A673 (cell line): ENCODE measurements around the gene ATG4D. TPM values are rescaled to one million over a fixed set of nuclear protein-coding genes. Genes with fewer than 3 reads are reported as not detected.

Experiments used
- BruUV-seq: library from RNA; stranded (reverse); fragments of 400-500 nt; replicated peaks from 2 replicates; lab custom pipeline; 2021; lab: Mats Ljungman, UMichigan
- CTCF ChIA-PET: fragments of 300-600 bp; sonication (Branson Sonifier 250); formaldehyde crosslinking; loops from one replicate; lab custom pipeline; 2022; ENCODE audit warnings: antibody characterized with exemption; lab: Charles Lee
- POLR2A ChIA-PET: fragments of 300-600 bp; sonication (Branson Sonifier 250); formaldehyde crosslinking; loops from one replicate; lab custom pipeline; 2022; ENCODE audit warnings: antibody characterized with exemption; ENCODE audit not compliant: low non-redundant PET; lab: Charles Lee
- DNase-seq: peaks from one replicate; pipeline ENCODE4 v3.0.0-alpha.2; 2015; ENCODE audit warnings: low spot score
- H3K27ac ChIP-seq: fragments of 200-600 bp; sonication (generic); 2 replicates; pipeline ENCODE4 v1.5.1; 2016; ENCODE audit warnings: mixed run types, low read depth, mild to moderate bottlenecking, mixed read lengths, antibody characterized with exemption, low read length; ENCODE audit not compliant: poor library complexity, severe bottlenecking
- H3K27me3 ChIP-seq: fragments of 200-600 bp; sonication (generic); replicated peaks from 2 replicates; pipeline ENCODE4 v1.6.1; 2017; ENCODE audit warnings: mixed run types, low read depth, mild to moderate bottlenecking, mixed read lengths, antibody characterized with exemption, low read length; ENCODE audit not compliant: insufficient read depth, poor library complexity
- H3K36me3 ChIP-seq: fragments of 200-600 bp; sonication (generic); 2 replicates; pipeline ENCODE4 v1.6.1; 2016; ENCODE audit warnings: mixed run types, mild to moderate bottlenecking, mixed read lengths, antibody characterized with exemption, low read length; ENCODE audit not compliant: insufficient read depth, poor library complexity, severe bottlenecking
- H3K4me1 ChIP-seq: fragments of 200-600 bp; sonication (generic); 2 replicates; pipeline ENCODE4 v1.6.1; 2017; ENCODE audit warnings: mixed run types, mild to moderate bottlenecking, mixed read lengths, antibody characterized with exemption, low read length; ENCODE audit not compliant: insufficient read depth, poor library complexity, severe bottlenecking
- H3K4me3 ChIP-seq: fragments of 200-600 bp; sonication (generic); 2 replicates; pipeline ENCODE4 v1.5.1; 2016; ENCODE audit warnings: low read depth, mixed run types, mild to moderate bottlenecking, mixed read lengths, low read length; ENCODE audit not compliant: poor library complexity, severe bottlenecking
- H3K9me3 ChIP-seq: fragments of 200-600 bp; sonication (generic); 2 replicates; pipeline ENCODE4 v1.6.1; 2016; ENCODE audit warnings: mixed run types, low read depth, mild to moderate bottlenecking, mixed read lengths, antibody characterized with exemption, low read length; ENCODE audit not compliant: poor library complexity, severe bottlenecking
- EZH2 ChIP-seq: fragments of 200-600 bp; sonication (generic); IDR thresholded peaks from 2 replicates; pipeline ENCODE4 v1.6.1; 2017; ENCODE audit warnings: borderline replicate concordance, low read depth, mild to moderate bottlenecking, mixed read lengths, antibody characterized with exemption, low read length; ENCODE audit not compliant: poor library complexity, severe bottlenecking
- intact Hi-C: fragments of 100-400 bp; cut with micrococcal nuclease; formaldehyde crosslinking; loops from one replicate; pipeline ENCODE4 v1.10.0; 2022; ENCODE audit not compliant: unreplicated experiment
- total RNA-seq: library from RNA; stranded (reverse); gene quantifications from 2 replicates; pipeline ENCODE4 v1.2.3, GENCODE V29; 2021
- TF ChIP-seq, protein P1 (sequence below): fragments of 300-800, 200-600 bp; sonication (generic); conservative IDR thresholded peaks from 2 replicates; pipeline ENCODE4 v1.5.1; 2017; ENCODE audit warnings: low read depth, mild to moderate bottlenecking, antibody characterized with exemption, low read length, moderate library complexity, mixed read lengths

The ATG4D gene
- total RNA-seq, 1 experiment from 2014 or later: 52.1 TPM

DNA sequence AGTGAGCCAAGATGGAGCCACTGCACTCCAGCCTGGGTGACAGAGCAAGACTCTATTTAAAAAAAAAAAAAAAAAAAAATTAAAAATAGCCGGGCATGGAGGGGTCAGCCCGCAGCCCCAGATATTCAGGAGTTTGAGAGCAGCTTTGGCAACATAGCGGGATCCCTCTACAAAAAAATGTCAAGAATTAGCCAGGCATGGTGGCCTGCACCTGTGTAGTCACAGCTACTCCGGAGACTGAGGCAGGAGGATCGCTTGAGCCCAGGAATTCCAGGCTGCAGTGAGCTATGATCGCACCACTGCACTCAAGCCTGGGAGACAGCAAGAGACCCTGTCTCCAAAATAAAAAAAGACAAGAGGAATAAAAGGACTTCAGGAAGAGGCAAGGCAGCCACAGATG, 42.7 kb downstream of the ATG4D start:
- no peaks in the 10 kb centered on the region for H3K9me3 ChIP-seq
- intact Hi-C loops: loop anchor here (10.0 kb wide), 1 partner anchor 278 kb away; no protein-coding TSS in a partner anchor
- no peak overlapping the region for H3K4me3 ChIP-seq
- ChIA-PET POLR2A (no interaction called here), CTCF (interaction anchor here (0.7 kb wide), 1 partner anchor 32 kb away, joined by 5 read pairs; no protein-coding TSS in a partner anchor)
- no peaks in the 10 kb centered on the region for H3K36me3 ChIP-seq
- no peak for TF ChIP-seq EZH2
- TF ChIP-seq, protein P1, sequence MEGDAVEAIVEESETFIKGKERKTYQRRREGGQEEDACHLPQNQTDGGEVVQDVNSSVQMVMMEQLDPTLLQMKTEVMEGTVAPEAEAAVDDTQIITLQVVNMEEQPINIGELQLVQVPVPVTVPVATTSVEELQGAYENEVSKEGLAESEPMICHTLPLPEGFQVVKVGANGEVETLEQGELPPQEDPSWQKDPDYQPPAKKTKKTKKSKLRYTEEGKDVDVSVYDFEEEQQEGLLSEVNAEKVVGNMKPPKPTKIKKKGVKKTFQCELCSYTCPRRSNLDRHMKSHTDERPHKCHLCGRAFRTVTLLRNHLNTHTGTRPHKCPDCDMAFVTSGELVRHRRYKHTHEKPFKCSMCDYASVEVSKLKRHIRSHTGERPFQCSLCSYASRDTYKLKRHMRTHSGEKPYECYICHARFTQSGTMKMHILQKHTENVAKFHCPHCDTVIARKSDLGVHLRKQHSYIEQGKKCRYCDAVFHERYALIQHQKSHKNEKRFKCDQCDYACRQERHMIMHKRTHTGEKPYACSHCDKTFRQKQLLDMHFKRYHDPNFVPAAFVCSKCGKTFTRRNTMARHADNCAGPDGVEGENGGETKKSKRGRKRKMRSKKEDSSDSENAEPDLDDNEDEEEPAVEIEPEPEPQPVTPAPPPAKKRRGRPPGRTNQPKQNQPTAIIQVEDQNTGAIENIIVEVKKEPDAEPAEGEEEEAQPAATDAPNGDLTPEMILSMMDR: no peak
- H3K27ac ChIP-seq: no peak overlapping the region
- DNase-seq: no peak
- peaks cover 8% of the 10 kb centered on the region for H3K27me3 ChIP-seq
- no peaks in the 10 kb centered on the region for H3K4me1 ChIP-seq
- no TSS peak for BruUV-seq

DNA sequence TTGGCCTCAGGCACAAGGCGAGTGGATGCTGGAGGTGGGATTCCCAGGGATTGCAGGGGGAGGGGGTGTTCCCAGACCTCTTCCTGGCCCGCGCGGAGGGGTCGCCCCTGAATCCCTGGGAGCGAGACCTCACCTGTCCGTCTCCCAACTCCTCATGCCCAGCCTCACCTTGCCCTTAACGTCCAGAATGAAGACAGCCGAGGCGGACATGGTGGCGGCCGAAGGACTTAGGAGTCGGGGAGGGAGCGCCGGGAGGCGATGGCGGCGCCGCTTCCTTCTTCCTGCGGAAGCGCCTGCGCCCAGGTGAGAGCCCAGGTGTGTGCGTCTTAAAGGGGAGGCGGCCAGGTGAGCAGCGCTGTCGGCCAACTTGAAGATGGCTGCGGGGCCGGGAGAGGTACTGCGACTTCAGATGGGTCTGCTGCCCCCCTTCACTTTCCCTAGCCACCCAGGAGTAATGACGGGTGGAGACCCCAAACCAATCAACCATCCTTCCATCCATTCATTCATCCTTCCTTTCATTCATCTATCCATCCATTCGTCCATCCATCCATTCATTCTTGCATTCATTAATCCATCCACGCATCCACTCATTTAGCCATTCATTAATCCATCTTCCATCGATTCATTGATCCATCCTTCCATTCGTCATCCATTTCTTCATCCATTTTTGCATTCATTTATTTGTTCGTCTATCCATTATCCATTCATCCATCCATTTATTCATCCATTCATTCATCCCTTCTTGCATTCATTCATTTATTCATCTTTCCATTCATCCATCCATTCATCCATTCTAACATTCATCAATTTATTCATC, 43.5 kb downstream of the ATG4D start, which contains the start of gene AP1M2:
Gene AP1M2 (minus strand): TSS at position 291 of the 817 bp plus-strand sequence. CDS start 81 bp downstream, at position 210.
- Histone ChIP-seq H3K4me3 (no peak within 1 kb of the TSS), H3K9me3 (no peaks in the 10 kb centered on the region), H3K4me1 (no peaks in the 10 kb centered on the region), H3K27me3 (peaks cover 8% of the 10 kb centered on the region), H3K27ac (no peak within 1 kb of the TSS), H3K36me3 (no peaks in the 10 kb centered on the region)
- ChIA-PET CTCF (interaction anchor here (0.7 kb wide), 1 partner anchor 31 kb away, joined by 5 read pairs; no protein-coding TSS in a partner anchor), POLR2A (no interaction called here)
- TF ChIP-seq, protein P1: no peak
- no peak for TF ChIP-seq EZH2
- intact Hi-C loops: loop anchor here (10.0 kb wide), 1 partner anchor 278 kb away; no protein-coding TSS in a partner anchor
- no TSS peak for BruUV-seq
- DNase-seq: no peak

- Histone ChIP-seq H3K27ac (no peak overlapping the region), H3K9me3 (no peaks in the 10 kb centered on the region), H3K27me3 (peaks cover 8% of the 10 kb centered on the region), H3K4me3 (no peak overlapping the region), H3K4me1 (no peaks in the 10 kb centered on the region), H3K36me3 (no peaks in the 10 kb centered on the region)
- TF ChIP-seq EZH2: no peak
- TF ChIP-seq, protein P1: no peak
- ChIA-PET POLR2A (no interaction called here), CTCF (no interaction called here)
- intact Hi-C loops: loop anchor here (10.0 kb wide), 1 partner anchor 277 kb away; no protein-coding TSS in a partner anchor
- BruUV-seq: no TSS peak
- no peak for DNase-seq
Observed at GRCh38 chr19:10587839-10588150, 44.1 kb downstream of the ATG4D start.
